H9 (cell line): ENCODE measurements around the gene TFAP2E. TPM values are rescaled to one million over a fixed set of nuclear protein-coding genes. Genes with fewer than 3 reads are reported as not detected.

Source experiments
- DNase-seq: peaks from one replicate; pipeline ENCODE4 v3.0.0-alpha.2; 2017
- H2AFZ ChIP-seq: one replicate; pipeline ENCODE4 v1.6.1; 2013; ENCODE audit warnings: mild to moderate bottlenecking, low read length, control low read depth, moderate library complexity
- H2AK5ac ChIP-seq: 2 replicates; pipeline ENCODE4 v1.6.1; 2013; ENCODE audit warnings: low read length, control low read depth, mixed read lengths; ENCODE audit not compliant: insufficient read length
- H2BK120ac ChIP-seq: one replicate; pipeline ENCODE4 v1.6.1; 2013; ENCODE audit warnings: low read depth, mild to moderate bottlenecking, low read length, control low read depth, inconsistent platforms; ENCODE audit not compliant: poor library complexity, severe bottlenecking
- H2BK12ac ChIP-seq: 2 replicates; pipeline ENCODE4 v1.6.1; 2013; ENCODE audit warnings: low read length, control low read depth, mixed read lengths, low read depth; ENCODE audit not compliant: insufficient read length
- H2BK15ac ChIP-seq: 2 replicates; pipeline ENCODE4 v1.6.1; 2013; ENCODE audit warnings: low read depth, low read length, control low read depth
- H2BK20ac ChIP-seq: one replicate; pipeline ENCODE4 v1.6.1; 2013; ENCODE audit warnings: low read depth, mild to moderate bottlenecking, low read length, control low read depth, inconsistent platforms; ENCODE audit not compliant: poor library complexity, severe bottlenecking
- H2BK5ac ChIP-seq: 2 replicates; pipeline ENCODE4 v1.6.1; 2013; ENCODE audit warnings: low read length, control low read depth, mixed read lengths; ENCODE audit not compliant: insufficient read length
- H3K14ac ChIP-seq: 2 replicates; pipeline ENCODE4 v1.6.1; 2013; ENCODE audit warnings: low read length, control low read depth; ENCODE audit not compliant: insufficient read depth
- H3K18ac ChIP-seq: 2 replicates; pipeline ENCODE4 v1.6.1; 2013; ENCODE audit warnings: low read depth, mild to moderate bottlenecking, mixed read lengths, low read length, control low read depth; ENCODE audit not compliant: insufficient read length
- H3K23ac ChIP-seq: 2 replicates; pipeline ENCODE4 v1.6.1; 2013; ENCODE audit warnings: low read length, control low read depth, mixed read lengths, low read depth; ENCODE audit not compliant: insufficient read length
- H3K23me2 ChIP-seq: 2 replicates; pipeline ENCODE4 v1.6.1; 2013; ENCODE audit warnings: low read depth, mild to moderate bottlenecking, mixed read lengths, low read length, control low read depth; ENCODE audit not compliant: insufficient read length, poor library complexity, severe bottlenecking
- H3K27ac ChIP-seq: 2 replicates; pipeline ENCODE4 v1.5.1; 2013; ENCODE audit warnings: low read length, control low read depth, mixed read lengths, low read depth; ENCODE audit not compliant: insufficient read length
- H3K27me3 ChIP-seq: 2 replicates; pipeline ENCODE4 v1.6.1; 2013; ENCODE audit warnings: low read length, control low read depth, inconsistent platforms; ENCODE audit not compliant: insufficient read depth
- H3K4ac ChIP-seq: 2 replicates; pipeline ENCODE4 v1.6.1; 2013; ENCODE audit warnings: low read depth, mild to moderate bottlenecking, control low read depth, inconsistent platforms, low read length, moderate library complexity
- H3K4me1 ChIP-seq: 2 replicates; pipeline ENCODE4 v1.6.1; 2013; ENCODE audit warnings: low read length, control low read depth, inconsistent platforms; ENCODE audit not compliant: insufficient read depth
- H3K4me2 ChIP-seq: 2 replicates; pipeline ENCODE4 v1.6.1; 2013; ENCODE audit warnings: low read length, control low read depth, mixed read lengths; ENCODE audit not compliant: insufficient read length, insufficient read depth
- H3K56ac ChIP-seq: 2 replicates; pipeline ENCODE4 v1.6.1; 2013; ENCODE audit warnings: low read depth, mild to moderate bottlenecking, mixed read lengths, low read length, control low read depth; ENCODE audit not compliant: insufficient read length
- H3K79me1 ChIP-seq: 2 replicates; pipeline ENCODE4 v1.6.1; 2013; ENCODE audit warnings: low read depth, mild to moderate bottlenecking, moderate library complexity, low read length, control low read depth, inconsistent platforms; ENCODE audit not compliant: insufficient read depth, poor library complexity, severe bottlenecking
- H3K79me2 ChIP-seq: 2 replicates; pipeline ENCODE4 v1.6.1; 2013; ENCODE audit warnings: low read length, control low read depth, inconsistent platforms; ENCODE audit not compliant: insufficient read depth
- H3K9ac ChIP-seq: 2 replicates; pipeline ENCODE4 v1.6.1; 2013; ENCODE audit warnings: low read length, control low read depth, mixed read lengths; ENCODE audit not compliant: insufficient read length; ENCODE audit errors: extremely low read depth
- H3K9me3 ChIP-seq: one replicate; pipeline ENCODE4 v1.6.1; 2013; ENCODE audit warnings: low read depth, low read length, inconsistent platforms; ENCODE audit not compliant: control insufficient read depth
- H3T11ph ChIP-seq: one replicate; pipeline ENCODE4 v1.6.1; 2013; ENCODE audit warnings: mild to moderate bottlenecking, low read length, control low read depth, inconsistent platforms
- H4K20me1 ChIP-seq: one replicate; pipeline ENCODE4 v1.6.1; 2013; ENCODE audit not compliant: control insufficient read depth, insufficient read length, insufficient read depth
- H4K5ac ChIP-seq: 2 replicates; pipeline ENCODE4 v1.6.1; 2013; ENCODE audit warnings: low read depth, mild to moderate bottlenecking, mixed read lengths, low read length, control low read depth; ENCODE audit not compliant: insufficient read length
- H4K8ac ChIP-seq: replicated peaks from 2 replicates; pipeline ENCODE4 v1.6.1; 2013; ENCODE audit warnings: low read length, control low read depth, mixed read lengths, low read depth; ENCODE audit not compliant: insufficient read length
- H4K91ac ChIP-seq: 2 replicates; pipeline ENCODE4 v1.6.1; 2013; ENCODE audit warnings: low read depth, mild to moderate bottlenecking, moderate library complexity, mixed read lengths, low read length, control low read depth; ENCODE audit not compliant: insufficient read length
- H3K27ac Mint-ChIP-seq, 3 experiments: 2 replicates in 2 of 3; 3 replicates in 1 of 3; pipeline ENCODE4 v1.8.0; 2020 to 2021; ENCODE audit warnings: mixed read lengths in 3 of 3, mild to moderate bottlenecking in 1 of 3, moderate library complexity in 1 of 3
- H3K27me3 Mint-ChIP-seq: 2 replicates; pipeline ENCODE4 v1.8.0; 2021; ENCODE audit warnings: low read depth, mild to moderate bottlenecking, moderate library complexity, mixed read lengths
- H3K36me3 Mint-ChIP-seq, 3 experiments: 2 replicates in 2 of 3; 3 replicates in 1 of 3; pipeline ENCODE4 v1.8.0; 2020 to 2021; ENCODE audit warnings: low read depth in 3 of 3, mixed read lengths in 3 of 3; ENCODE audit not compliant: insufficient read depth in 1 of 3
- H3K4me1 Mint-ChIP-seq, 2 experiments: 2 replicates each; pipeline ENCODE4 v1.8.0; 2020; ENCODE audit warnings: mixed read lengths in 2 of 2
- H3K4me3 Mint-ChIP-seq, 2 experiments: 2 replicates in 1 of 2; 3 replicates in 1 of 2; pipeline ENCODE4 v1.8.0; 2020 to 2021; ENCODE audit warnings: mild to moderate bottlenecking in 2 of 2, mixed read lengths in 2 of 2, moderate library complexity in 1 of 2
- H3K9me3 Mint-ChIP-seq, 2 experiments: 2 replicates in 1 of 2; 3 replicates in 1 of 2; pipeline ENCODE4 v1.8.0; 2020; ENCODE audit warnings: mild to moderate bottlenecking in 2 of 2, mixed read lengths in 2 of 2, moderate library complexity in 1 of 2
- CTCF ChIP-seq: fragments of 200-600 bp; sonication (generic); conservative IDR thresholded peaks from 3 replicates; pipeline ENCODE4 v1.8.0; 2021; ENCODE audit warnings: antibody characterized with exemption, mild to moderate bottlenecking
- WGBS: extraction: QIAGEN DNeasy Blood & Tissue Kit; methylation state at CpG from one replicate; pipeline ENCODE4 v1.1.7; 2013; ENCODE audit warnings: missing lambda C conversion rate, low lambda C conversion rate, mixed read lengths; ENCODE audit not compliant: insufficient read length; ENCODE audit errors: extremely low coverage; 5-methylcytosine and 5-hydroxymethylcytosine counted together
- total RNA-seq: library from RNA; stranded (reverse); gene quantifications from 2 replicates; pipeline ENCODE4 v1.2.1, GENCODE V29; 2021

TFAP2E gene
- total RNA-seq, 1 experiment from 2014 or later = 0.70 TPM

GRCh38 chr1:35595684-35596083 is 22.6 kb downstream of the TFAP2E start:
- peaks cover 0 to 10% (median 0%) of the 10 kb centered on the region in 3 experiments; a peak in 4 of 7 replicates for H3K36me3 Mint-ChIP-seq
- H3K56ac ChIP-seq = no peak overlapping the region
- H3K4ac ChIP-seq = no peak overlapping the region
- no peaks in the 10 kb centered on the region for H3K79me2 ChIP-seq
- H3K23me2 ChIP-seq = no peaks in the 10 kb centered on the region
- DNase-seq = no peak
- H3K27ac ChIP-seq = no peak overlapping the region
- no peak overlapping the region for H3K9ac ChIP-seq
- no peak overlapping the region for H3K4me3 Mint-ChIP-seq
- no peak overlapping the region for H4K91ac ChIP-seq
- no peak overlapping the region for H4K8ac ChIP-seq
- no peaks in the 10 kb centered on the region for H3K9me3 Mint-ChIP-seq
- H4K20me1 ChIP-seq = peaks cover 2% of the 10 kb centered on the region
- H2BK20ac ChIP-seq = no peak overlapping the region
- WGBS = no CpG with 5 or more reads among the region's 7 CpGs
- H2BK12ac ChIP-seq = no peak overlapping the region
- no peaks in the 10 kb centered on the region for H3K4me1 ChIP-seq
- no peak overlapping the region for H2AFZ ChIP-seq
- no peak overlapping the region for H3K18ac ChIP-seq
- no peak overlapping the region for H3K4me2 ChIP-seq
- H2BK15ac ChIP-seq = no peak overlapping the region
- H3K14ac ChIP-seq = no peak overlapping the region
- no peaks in the 10 kb centered on the region for H3K4me1 Mint-ChIP-seq
- no peak overlapping the region for H2AK5ac ChIP-seq
- H3K27ac Mint-ChIP-seq = no peak overlapping the region
- H3K27me3 ChIP-seq = no peaks in the 10 kb centered on the region
- no peak for TF ChIP-seq CTCF
- peaks cover 2% of the 10 kb centered on the region; the same call in 1 of the 2 replicates for H3K27me3 Mint-ChIP-seq
- H2BK5ac ChIP-seq = no peak overlapping the region
- H3K9me3 ChIP-seq = no peaks in the 10 kb centered on the region
- no peaks in the 10 kb centered on the region for H3K79me1 ChIP-seq
- no peak overlapping the region for H3K23ac ChIP-seq
- H4K5ac ChIP-seq = no peak overlapping the region
- no peak overlapping the region for H3T11ph ChIP-seq
- H2BK120ac ChIP-seq = no peak overlapping the region
